HL-60 (cell line): Measurements from ENCODE around the gene PPP2R3C.
"Not testable (repeated sequence)": the region's sequence is repeated elsewhere in the genome, so short reads cannot be mapped to it uniquely, and the experiment has no call there.

ENCODE experiments used
- DNase-seq, 2 experiments: peaks; one replicate each; pipeline ENCODE4 v3.0.0-alpha.2; 2010 to 2020; ENCODE audit warnings: low read depth in 1 of 2, low spot score in 1 of 2
- H3K27ac ChIP-seq: fragments of 250-450 bp; sonication (Bioruptor Pico); replicated peaks from 2 replicates; pipeline ENCODE4 v1.5.1; 2020; ENCODE audit warnings: mild to moderate bottlenecking, moderate library complexity
- H3K27me3 ChIP-seq: fragments of 250-450 bp; sonication (Bioruptor Pico); 2 replicates; pipeline ENCODE4 v1.5.1; 2021; ENCODE audit warnings: mild to moderate bottlenecking, moderate library complexity; ENCODE audit not compliant: insufficient read depth, poor library complexity, severe bottlenecking
- H3K4me3 ChIP-seq: replicated peaks from 2 replicates; pipeline ENCODE4 v1.5.1; 2011; ENCODE audit warnings: mild to moderate bottlenecking, control low read depth, low read length; ENCODE audit not compliant: insufficient read depth
- CTCF ChIP-seq: IDR thresholded peaks from one replicate; pipeline ENCODE4 v1.5.1; 2011; ENCODE audit warnings: low read length, control low read depth, inconsistent platforms; ENCODE audit not compliant: insufficient read depth
- GABPA ChIP-seq: IDR thresholded peaks from 2 replicates; pipeline ENCODE4 v1.6.1; 2012; ENCODE audit warnings: low read depth
- POLR2AphosphoS5 ChIP-seq: IDR thresholded peaks from 2 replicates; pipeline ENCODE4 v1.6.1; 2012; ENCODE audit warnings: low read depth
- REST ChIP-seq: IDR thresholded peaks from 2 replicates; pipeline ENCODE4 v1.6.1; 2012; ENCODE audit warnings: low read depth; ENCODE audit not compliant: insufficient replicate concordance
- SPI1 ChIP-seq: IDR thresholded peaks from 2 replicates; pipeline ENCODE4 v1.6.1; 2012; ENCODE audit warnings: low read depth, mild to moderate bottlenecking, borderline replicate concordance

The PPP2R3C gene

GRCh38 chr14:35068238-35069012 is 53.4 kb downstream of the PPP2R3C start:
- Histone ChIP-seq H3K27me3 (no peaks in the 10 kb centered on the region), H3K27ac (no peak overlapping the region), H3K4me3 (no peak overlapping the region)
- no peak for DNase-seq
- no peak for TF ChIP-seq SPI1
- no peak for TF ChIP-seq REST
- TF ChIP-seq CTCF, result no peak
- no peak for TF ChIP-seq GABPA
- no peak for TF ChIP-seq POLR2AphosphoS5

- not testable (repeated sequence) for H3K27ac ChIP-seq, H3K4me3 ChIP-seq, DNase-seq, H3K27me3 ChIP-seq
These were observed 56.1 kb downstream of the PPP2R3C start for GRCh38 chr14:35065731-35066130.

- not testable (repeated sequence) for H3K27ac ChIP-seq, H3K4me3 ChIP-seq, H3K27me3 ChIP-seq, DNase-seq
These were observed 60.5 kb downstream of the PPP2R3C start for GRCh38 chr14:35061113-35061791.

- no peaks in the 10 kb centered on the region for H3K27me3 ChIP-seq
- DNase-seq, result no peak
- TF ChIP-seq GABPA (no peak), REST (no peak)
- no peak overlapping the region for H3K27ac ChIP-seq
- no peak overlapping the region for H3K4me3 ChIP-seq
These were observed 69.2 kb downstream of the PPP2R3C start for GRCh38 chr14:35052637-35053036.

GRCh38 chr14:35051796-35052195 is 70.0 kb downstream of the PPP2R3C start:
- TF ChIP-seq CTCF (no peak), REST (no peak), GABPA (no peak), SPI1 (no peak), POLR2AphosphoS5 (no peak)
- Histone ChIP-seq H3K4me3 (no peak overlapping the region), H3K27ac (no peak overlapping the region), H3K27me3 (no peaks in the 10 kb centered on the region)
- no peak for DNase-seq
